Nephron (organoid): Measurements from ENCODE around the gene PTPRG.

Experiments
- H3K27ac Mint-ChIP-seq, 3 experiments: 2 replicates each; pipeline ENCODE4 v1.8.0; 2020; ENCODE audit warnings: mixed read lengths in 3 of 3, mild to moderate bottlenecking in 2 of 3, moderate library complexity in 1 of 3
- H3K27me3 Mint-ChIP-seq: 2 replicates; pipeline ENCODE4 v1.8.0; 2021; ENCODE audit warnings: low read depth, mild to moderate bottlenecking, moderate library complexity, mixed read lengths
- H3K36me3 Mint-ChIP-seq: 2 replicates; pipeline ENCODE4 v1.8.0; 2020; ENCODE audit warnings: low read depth, mixed read lengths
- H3K4me1 Mint-ChIP-seq: 2 replicates; pipeline ENCODE4 v1.8.0; 2020; ENCODE audit warnings: mixed read lengths
- H3K4me3 Mint-ChIP-seq, 3 experiments: 2 replicates each; pipeline ENCODE4 v1.8.0; 2020; ENCODE audit warnings: mild to moderate bottlenecking in 3 of 3, mixed read lengths in 3 of 3, moderate library complexity in 2 of 3
- H3K9me3 Mint-ChIP-seq: 2 replicates; pipeline ENCODE4 v1.8.0; 2020; ENCODE audit warnings: mixed read lengths
- TF ChIP-seq, protein P1 (sequence below), 3 experiments: fragments of 200-600 bp; sonication (generic); IDR thresholded peaks; one replicate each; pipeline ENCODE4 v1.5.0; 2021; ENCODE audit warnings: antibody characterized with exemption in 3 of 3; ENCODE audit not compliant: unreplicated experiment in 3 of 3

PTPRG gene

DNA sequence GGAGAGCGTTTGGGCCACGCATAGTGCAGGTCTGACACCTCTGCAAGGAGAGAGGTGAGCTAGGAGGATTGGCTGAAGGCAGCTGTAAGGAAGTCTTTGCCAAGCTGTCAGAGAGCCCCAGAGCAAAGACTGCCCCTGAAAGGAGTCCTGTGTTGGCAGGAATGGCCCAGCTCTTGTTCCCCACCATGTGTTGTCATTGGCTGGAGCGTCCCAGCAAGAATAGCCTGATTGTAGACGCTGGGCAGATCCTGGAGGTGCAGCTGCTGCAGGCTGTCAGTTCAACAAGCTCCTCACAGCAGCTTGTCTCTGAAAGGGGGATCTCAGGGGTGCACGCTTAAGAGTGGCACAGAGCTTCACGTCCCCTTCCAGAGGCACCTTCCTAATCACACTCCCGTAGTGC, 574.4 kb downstream of the PTPRG start:
- Mint-ChIP-seq H3K4me1 (peaks cover 34% of the 10 kb centered on the region), H3K27ac (no peak overlapping the region), H3K36me3 (peaks cover 49% of the 10 kb centered on the region), H3K27me3 (peaks cover 3% of the 10 kb centered on the region), H3K4me3 (no peak overlapping the region), H3K9me3 (no peaks in the 10 kb centered on the region)
- TF ChIP-seq, protein P1, sequence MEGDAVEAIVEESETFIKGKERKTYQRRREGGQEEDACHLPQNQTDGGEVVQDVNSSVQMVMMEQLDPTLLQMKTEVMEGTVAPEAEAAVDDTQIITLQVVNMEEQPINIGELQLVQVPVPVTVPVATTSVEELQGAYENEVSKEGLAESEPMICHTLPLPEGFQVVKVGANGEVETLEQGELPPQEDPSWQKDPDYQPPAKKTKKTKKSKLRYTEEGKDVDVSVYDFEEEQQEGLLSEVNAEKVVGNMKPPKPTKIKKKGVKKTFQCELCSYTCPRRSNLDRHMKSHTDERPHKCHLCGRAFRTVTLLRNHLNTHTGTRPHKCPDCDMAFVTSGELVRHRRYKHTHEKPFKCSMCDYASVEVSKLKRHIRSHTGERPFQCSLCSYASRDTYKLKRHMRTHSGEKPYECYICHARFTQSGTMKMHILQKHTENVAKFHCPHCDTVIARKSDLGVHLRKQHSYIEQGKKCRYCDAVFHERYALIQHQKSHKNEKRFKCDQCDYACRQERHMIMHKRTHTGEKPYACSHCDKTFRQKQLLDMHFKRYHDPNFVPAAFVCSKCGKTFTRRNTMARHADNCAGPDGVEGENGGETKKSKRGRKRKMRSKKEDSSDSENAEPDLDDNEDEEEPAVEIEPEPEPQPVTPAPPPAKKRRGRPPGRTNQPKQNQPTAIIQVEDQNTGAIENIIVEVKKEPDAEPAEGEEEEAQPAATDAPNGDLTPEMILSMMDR (IDR thresholded peaks at IDR 0.05; ENCODE audit: unreplicated experiment in 3 of 3): no peak

DNA sequence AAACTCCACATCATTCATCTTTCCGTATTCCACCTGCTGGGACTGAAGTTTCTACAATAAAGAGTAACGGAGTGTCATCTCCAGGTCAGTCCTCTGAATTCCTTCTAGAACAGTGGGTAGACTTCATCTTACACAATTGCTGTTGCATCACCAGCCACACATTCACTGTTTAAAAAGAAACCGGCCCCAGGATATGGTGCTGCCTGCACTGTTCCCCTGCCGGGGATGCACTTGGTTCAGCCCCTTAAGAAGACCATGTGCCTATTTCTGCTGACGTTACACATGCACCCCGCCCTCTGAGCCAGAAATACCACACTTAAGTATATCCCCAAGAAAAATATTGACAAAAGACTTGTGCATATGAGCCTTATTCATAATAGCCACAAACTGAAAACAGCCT, 578.6 kb downstream of the PTPRG start:
- Mint-ChIP-seq H3K27me3 (no peaks in the 10 kb centered on the region), H3K9me3 (no peaks in the 10 kb centered on the region), H3K27ac (no peak overlapping the region), H3K4me3 (no peak overlapping the region), H3K36me3 (peaks cover 58% of the 10 kb centered on the region), H3K4me1 (peaks cover 19% of the 10 kb centered on the region)
- TF ChIP-seq, protein P1 (IDR thresholded peaks at IDR 0.05; ENCODE audit: unreplicated experiment in 3 of 3): no peak

DNA sequence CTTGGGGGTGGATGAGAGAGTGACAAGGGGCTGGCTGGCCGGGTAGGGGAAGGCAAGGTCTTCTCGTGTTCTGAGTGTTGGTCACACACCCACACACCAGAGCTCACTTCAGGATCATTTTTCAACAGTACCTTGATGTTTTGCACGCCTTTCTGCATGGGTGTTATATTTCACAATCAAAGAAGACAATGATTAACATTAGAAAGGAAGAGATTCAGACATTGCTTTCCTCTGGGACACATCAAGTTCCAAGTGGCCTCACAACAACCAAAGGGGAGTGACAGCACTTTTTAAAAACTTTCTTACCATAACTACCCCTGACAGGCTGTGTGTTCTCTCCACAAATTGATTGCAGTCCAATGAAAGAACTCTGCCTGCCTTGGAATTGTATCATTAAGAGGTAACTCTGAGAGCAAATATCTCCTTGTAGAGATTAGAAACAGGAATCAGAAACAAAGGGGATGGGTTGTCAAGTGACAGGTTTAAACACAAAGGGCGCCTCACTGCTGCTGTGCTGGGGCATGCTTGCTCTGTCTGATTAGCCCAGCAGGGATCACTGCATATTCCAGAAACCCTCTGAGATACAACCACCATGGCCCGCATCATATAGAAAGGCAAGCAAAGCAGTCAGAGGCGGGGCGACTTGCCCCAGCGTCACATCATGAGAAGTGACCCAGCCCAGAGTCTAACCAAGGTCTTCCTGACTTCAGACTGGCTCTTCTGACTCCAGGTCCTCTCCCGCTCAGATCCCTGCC, 581.1 kb downstream of the PTPRG start:
- H3K27ac Mint-ChIP-seq: peak overlapping the region; percentile 4 to 65 (median 15)
- no peaks in the 10 kb centered on the region for H3K9me3 Mint-ChIP-seq
- H3K27me3 Mint-ChIP-seq: no peaks in the 10 kb centered on the region
- no peak overlapping the region for H3K4me3 Mint-ChIP-seq
- H3K36me3 Mint-ChIP-seq: peaks cover 42% of the 10 kb centered on the region
- TF ChIP-seq, protein P1 (IDR thresholded peaks at IDR 0.05; ENCODE audit: unreplicated experiment in 3 of 3): no peak
- H3K4me1 Mint-ChIP-seq: peaks cover 19% of the 10 kb centered on the region

DNA sequence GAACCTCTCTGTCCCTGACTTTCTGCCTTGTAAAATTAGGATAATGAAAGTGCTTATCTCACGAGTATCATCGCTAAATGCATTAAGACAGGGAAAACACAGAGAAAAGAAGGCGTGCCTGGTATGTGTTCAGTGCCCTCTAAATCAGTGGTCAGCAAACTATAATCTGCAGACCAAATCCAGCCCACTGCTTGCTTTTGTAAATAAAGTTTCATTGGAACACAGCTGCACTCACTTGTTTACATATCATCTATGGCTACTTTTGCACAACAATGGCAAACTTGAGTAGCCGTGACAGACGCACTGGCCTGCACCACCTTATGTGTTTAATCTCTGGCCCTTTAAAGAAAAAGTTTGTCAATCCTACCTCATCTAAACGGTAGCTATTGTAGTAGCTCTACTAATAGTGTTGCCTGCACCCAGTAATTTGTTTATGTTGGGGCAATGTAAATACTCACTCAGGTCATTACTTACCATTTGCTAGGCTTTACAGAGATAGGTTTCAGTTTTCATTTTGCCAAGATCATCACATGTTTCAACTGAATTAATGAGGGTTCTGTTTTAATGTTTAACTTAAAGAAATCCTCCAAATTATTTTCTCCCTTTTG, 582.6 kb downstream of the PTPRG start:
- Mint-ChIP-seq H3K27ac (no peak overlapping the region), H3K27me3 (no peaks in the 10 kb centered on the region), H3K4me3 (no peak overlapping the region), H3K9me3 (no peaks in the 10 kb centered on the region), H3K4me1 (peaks cover 19% of the 10 kb centered on the region), H3K36me3 (peaks cover 29% of the 10 kb centered on the region)
- TF ChIP-seq, protein P1 (IDR thresholded peaks at IDR 0.05; ENCODE audit: unreplicated experiment in 3 of 3): no peak

DNA sequence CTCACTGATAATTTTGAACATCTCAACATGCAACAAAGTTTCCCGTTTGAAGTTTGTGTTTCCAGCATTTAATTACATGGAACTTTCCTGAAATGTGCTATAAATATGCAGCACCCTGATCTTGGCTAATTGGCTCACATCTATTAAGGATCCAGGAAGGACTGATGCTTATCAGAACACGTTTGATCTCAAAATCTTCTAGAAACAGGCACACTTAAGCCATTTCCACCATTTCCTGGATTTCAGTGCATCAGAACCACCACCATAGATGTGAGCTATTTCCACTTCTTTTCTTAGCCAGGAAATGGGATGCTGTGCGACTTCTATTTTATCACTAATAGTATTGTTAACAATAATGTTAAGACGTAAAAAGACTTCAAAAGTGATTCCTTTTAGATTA, 583.1 kb downstream of the PTPRG start:
- H3K4me1 Mint-ChIP-seq: peaks cover 19% of the 10 kb centered on the region
- TF ChIP-seq, protein P1 (IDR thresholded peaks at IDR 0.05; ENCODE audit: unreplicated experiment in 3 of 3): no peak
- no peak overlapping the region for H3K4me3 Mint-ChIP-seq
- no peak overlapping the region for H3K27ac Mint-ChIP-seq
- no peaks in the 10 kb centered on the region for H3K9me3 Mint-ChIP-seq
- peaks cover 26% of the 10 kb centered on the region for H3K36me3 Mint-ChIP-seq
- no peaks in the 10 kb centered on the region for H3K27me3 Mint-ChIP-seq
